ENCODE results near the gene STUB1.

STUB1 gene

DNA sequence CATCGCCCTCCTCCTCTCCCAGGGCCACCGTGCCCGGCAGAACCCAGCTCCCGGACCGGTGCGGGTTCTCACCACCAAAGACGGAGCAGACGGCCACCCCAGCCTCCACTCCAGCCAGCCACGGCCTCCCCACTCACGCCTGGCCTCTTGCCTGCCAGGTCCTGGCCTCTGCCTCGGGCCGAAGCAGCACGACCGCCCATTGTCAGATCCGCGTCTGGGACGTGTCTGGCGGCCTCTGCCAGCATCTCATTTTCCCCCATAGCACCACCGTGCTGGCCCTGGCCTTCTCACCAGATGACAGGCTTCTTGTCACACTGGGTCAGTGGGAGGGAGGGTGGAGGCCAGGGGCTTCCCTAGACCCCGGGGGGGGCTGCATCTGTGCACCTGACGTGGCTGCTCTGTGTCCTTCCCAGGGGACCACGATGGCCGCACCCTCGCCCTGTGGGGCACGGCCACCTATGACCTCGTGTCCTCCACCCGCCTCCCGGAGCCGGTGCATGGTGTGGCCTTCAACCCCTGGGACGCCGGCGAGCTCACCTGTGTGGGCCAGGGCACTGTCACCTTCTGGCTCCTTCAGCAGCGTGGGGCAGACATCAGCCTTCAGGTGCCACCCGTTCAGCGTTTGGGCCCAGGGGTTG is 18.9 kb upstream of the STUB1 start:
- peak; percentile 4; the same call in 2 of the 3 replicates for ATAC-seq
- TF ChIP-seq, protein P1, sequence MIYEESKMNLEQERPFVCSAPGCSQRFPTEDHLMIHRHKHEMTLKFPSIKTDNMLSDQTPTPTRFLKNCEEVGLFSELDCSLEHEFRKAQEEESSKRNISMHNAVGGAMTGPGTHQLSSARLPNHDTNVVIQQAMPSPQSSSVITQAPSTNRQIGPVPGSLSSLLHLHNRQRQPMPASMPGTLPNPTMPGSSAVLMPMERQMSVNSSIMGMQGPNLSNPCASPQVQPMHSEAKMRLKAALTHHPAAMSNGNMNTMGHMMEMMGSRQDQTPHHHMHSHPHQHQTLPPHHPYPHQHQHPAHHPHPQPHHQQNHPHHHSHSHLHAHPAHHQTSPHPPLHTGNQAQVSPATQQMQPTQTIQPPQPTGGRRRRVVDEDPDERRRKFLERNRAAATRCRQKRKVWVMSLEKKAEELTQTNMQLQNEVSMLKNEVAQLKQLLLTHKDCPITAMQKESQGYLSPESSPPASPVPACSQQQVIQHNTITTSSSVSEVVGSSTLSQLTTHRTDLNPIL (CRISPR knock-in tag; IDR thresholded peaks at IDR 0.05; ENCODE audit: low read depth): no peak
- TF ChIP-seq ESRRG (CRISPR knock-in tag; IDR thresholded peaks at IDR 0.05): no peak
- TF ChIP-seq, protein P2, sequence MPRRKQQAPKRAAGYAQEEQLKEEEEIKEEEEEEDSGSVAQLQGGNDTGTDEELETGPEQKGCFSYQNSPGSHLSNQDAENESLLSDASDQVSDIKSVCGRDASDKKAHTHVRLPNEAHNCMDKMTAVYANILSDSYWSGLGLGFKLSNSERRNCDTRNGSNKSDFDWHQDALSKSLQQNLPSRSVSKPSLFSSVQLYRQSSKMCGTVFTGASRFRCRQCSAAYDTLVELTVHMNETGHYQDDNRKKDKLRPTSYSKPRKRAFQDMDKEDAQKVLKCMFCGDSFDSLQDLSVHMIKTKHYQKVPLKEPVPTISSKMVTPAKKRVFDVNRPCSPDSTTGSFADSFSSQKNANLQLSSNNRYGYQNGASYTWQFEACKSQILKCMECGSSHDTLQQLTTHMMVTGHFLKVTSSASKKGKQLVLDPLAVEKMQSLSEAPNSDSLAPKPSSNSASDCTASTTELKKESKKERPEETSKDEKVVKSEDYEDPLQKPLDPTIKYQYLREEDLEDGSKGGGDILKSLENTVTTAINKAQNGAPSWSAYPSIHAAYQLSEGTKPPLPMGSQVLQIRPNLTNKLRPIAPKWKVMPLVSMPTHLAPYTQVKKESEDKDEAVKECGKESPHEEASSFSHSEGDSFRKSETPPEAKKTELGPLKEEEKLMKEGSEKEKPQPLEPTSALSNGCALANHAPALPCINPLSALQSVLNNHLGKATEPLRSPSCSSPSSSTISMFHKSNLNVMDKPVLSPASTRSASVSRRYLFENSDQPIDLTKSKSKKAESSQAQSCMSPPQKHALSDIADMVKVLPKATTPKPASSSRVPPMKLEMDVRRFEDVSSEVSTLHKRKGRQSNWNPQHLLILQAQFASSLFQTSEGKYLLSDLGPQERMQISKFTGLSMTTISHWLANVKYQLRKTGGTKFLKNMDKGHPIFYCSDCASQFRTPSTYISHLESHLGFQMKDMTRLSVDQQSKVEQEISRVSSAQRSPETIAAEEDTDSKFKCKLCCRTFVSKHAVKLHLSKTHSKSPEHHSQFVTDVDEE (CRISPR knock-in tag; IDR thresholded peaks at IDR 0.05): no peak
- no peak for TF ChIP-seq ARNTL (CRISPR knock-in tag; IDR thresholded peaks at IDR 0.05; ENCODE audit: borderline replicate concordance, low read depth)
- TF ChIP-seq SNAI2 (CRISPR knock-in tag; IDR thresholded peaks at IDR 0.05): no peak
- TF ChIP-seq RARB (CRISPR knock-in tag; IDR thresholded peaks at IDR 0.05): no peak

DNA sequence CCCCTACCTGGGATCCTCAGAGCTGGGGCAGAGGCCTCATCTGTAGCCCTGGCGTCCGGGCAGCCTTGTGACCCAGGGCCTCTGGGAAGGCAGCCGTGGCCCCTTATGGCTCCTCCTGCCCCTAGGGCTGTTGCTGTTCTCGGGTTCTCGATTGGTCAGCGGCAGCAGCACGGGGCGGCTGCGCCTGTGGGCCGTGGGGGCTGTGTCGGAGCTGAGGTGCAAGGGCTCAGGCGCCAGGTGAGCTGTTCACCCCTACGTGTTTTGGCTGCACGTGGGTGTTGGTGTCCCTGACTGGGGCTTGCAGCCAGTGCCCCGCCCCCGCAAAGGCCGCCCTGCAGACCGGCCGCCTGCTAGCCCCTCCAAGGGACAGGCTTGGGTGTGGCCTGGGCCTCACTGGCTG is 18.1 kb upstream of the STUB1 start:
- TF ChIP-seq ZNF70 (CRISPR knock-in tag; IDR thresholded peaks at IDR 0.05): no peak
- no peak for TF ChIP-seq OSR1 (CRISPR knock-in tag; IDR thresholded peaks at IDR 0.05)
- TF ChIP-seq TOX (CRISPR knock-in tag; IDR thresholded peaks at IDR 0.05; ENCODE audit: borderline replicate concordance): no peak
- no peak for TF ChIP-seq TCF4 (CRISPR knock-in tag; IDR thresholded peaks at IDR 0.05; ENCODE audit: borderline replicate concordance)
- TF ChIP-seq ARNTL (CRISPR knock-in tag; IDR thresholded peaks at IDR 0.05; ENCODE audit: borderline replicate concordance, low read depth): no peak
- TF ChIP-seq, protein P3, sequence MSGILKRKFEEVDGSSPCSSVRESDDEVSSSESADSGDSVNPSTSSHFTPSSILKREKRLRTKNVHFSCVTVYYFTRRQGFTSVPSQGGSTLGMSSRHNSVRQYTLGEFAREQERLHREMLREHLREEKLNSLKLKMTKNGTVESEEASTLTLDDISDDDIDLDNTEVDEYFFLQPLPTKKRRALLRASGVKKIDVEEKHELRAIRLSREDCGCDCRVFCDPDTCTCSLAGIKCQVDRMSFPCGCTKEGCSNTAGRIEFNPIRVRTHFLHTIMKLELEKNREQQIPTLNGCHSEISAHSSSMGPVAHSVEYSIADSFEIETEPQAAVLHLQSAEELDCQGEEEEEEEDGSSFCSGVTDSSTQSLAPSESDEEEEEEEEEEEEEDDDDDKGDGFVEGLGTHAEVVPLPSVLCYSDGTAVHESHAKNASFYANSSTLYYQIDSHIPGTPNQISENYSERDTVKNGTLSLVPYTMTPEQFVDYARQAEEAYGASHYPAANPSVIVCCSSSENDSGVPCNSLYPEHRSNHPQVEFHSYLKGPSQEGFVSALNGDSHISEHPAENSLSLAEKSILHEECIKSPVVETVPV (CRISPR knock-in tag; IDR thresholded peaks at IDR 0.05): no peak
- TF ChIP-seq ZFP3 (CRISPR knock-in tag; IDR thresholded peaks at IDR 0.05): no peak
- TF ChIP-seq SNAI2 (CRISPR knock-in tag; IDR thresholded peaks at IDR 0.05): no peak
- no peak for TF ChIP-seq CSDC2 (CRISPR knock-in tag; IDR thresholded peaks at IDR 0.05)
- TF ChIP-seq ISL1 (CRISPR knock-in tag; IDR thresholded peaks at IDR 0.05): no peak
- no peak for TF ChIP-seq BACH2 (CRISPR knock-in tag; IDR thresholded peaks at IDR 0.05; ENCODE audit: borderline replicate concordance)
- TF ChIP-seq, protein P4, sequence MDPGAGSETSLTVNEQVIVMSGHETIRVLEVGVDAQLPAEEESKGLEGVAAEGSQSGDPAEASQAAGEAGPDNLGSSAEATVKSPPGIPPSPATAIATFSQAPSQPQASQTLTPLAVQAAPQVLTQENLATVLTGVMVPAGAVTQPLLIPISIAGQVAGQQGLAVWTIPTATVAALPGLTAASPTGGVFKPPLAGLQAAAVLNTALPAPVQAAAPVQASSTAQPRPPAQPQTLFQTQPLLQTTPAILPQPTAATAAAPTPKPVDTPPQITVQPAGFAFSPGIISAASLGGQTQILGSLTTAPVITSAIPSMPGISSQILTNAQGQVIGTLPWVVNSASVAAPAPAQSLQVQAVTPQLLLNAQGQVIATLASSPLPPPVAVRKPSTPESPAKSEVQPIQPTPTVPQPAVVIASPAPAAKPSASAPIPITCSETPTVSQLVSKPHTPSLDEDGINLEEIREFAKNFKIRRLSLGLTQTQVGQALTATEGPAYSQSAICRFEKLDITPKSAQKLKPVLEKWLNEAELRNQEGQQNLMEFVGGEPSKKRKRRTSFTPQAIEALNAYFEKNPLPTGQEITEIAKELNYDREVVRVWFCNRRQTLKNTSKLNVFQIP (CRISPR knock-in tag; IDR thresholded peaks at IDR 0.05; ENCODE audit: borderline replicate concordance, low read depth): no peak
- no peak for TF ChIP-seq ESRRG (CRISPR knock-in tag; IDR thresholded peaks at IDR 0.05)
- TF ChIP-seq ZNF565 (CRISPR knock-in tag; conservative IDR thresholded peaks at IDR 0.05; ENCODE audit: low read depth): no peak
- TF ChIP-seq ZNF8 (CRISPR knock-in tag; IDR thresholded peaks at IDR 0.05): no peak
- TF ChIP-seq ZFP30 (CRISPR knock-in tag; IDR thresholded peaks at IDR 0.05): no peak
- ATAC-seq: no peak

DNA sequence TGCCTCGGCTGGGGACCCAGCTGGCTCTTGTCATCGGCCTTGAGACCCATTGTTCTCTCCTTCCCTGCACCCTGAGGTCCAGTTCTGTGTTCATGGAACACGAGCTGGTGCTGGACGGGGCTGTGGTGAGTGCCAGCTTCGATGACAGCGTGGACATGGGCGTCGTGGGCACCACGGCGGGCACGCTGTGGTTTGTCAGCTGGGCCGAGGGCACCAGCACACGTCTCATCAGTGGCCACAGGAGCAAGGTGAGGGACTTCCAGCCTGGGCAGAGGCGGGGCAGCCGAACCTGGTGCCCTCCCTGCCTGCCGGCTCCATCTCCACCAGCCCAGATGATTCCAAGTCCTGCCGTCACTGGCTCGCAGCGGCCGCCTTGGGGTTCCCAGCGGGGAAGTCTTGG is 17.6 kb upstream of the STUB1 start:
- no peak for ATAC-seq
- TF ChIP-seq OSR1 (CRISPR knock-in tag; IDR thresholded peaks at IDR 0.05) (no peak), SNAI2 (CRISPR knock-in tag; IDR thresholded peaks at IDR 0.05) (no peak), PPARA (CRISPR knock-in tag; IDR thresholded peaks at IDR 0.05; ENCODE audit: borderline replicate concordance) (no peak), ZFP30 (CRISPR knock-in tag; IDR thresholded peaks at IDR 0.05) (no peak), TOX (CRISPR knock-in tag; IDR thresholded peaks at IDR 0.05; ENCODE audit: borderline replicate concordance) (no peak), ZNF565 (CRISPR knock-in tag; conservative IDR thresholded peaks at IDR 0.05; ENCODE audit: low read depth) (no peak), ARNTL (CRISPR knock-in tag; IDR thresholded peaks at IDR 0.05; ENCODE audit: borderline replicate concordance, low read depth) (no peak), ISL1 (CRISPR knock-in tag; IDR thresholded peaks at IDR 0.05) (no peak), ZNF8 (CRISPR knock-in tag; IDR thresholded peaks at IDR 0.05) (no peak), GLIS3 (CRISPR knock-in tag; IDR thresholded peaks at IDR 0.05) (no peak), ZFP3 (CRISPR knock-in tag; IDR thresholded peaks at IDR 0.05) (no peak)
- TF ChIP-seq, protein P1 (CRISPR knock-in tag; IDR thresholded peaks at IDR 0.05; ENCODE audit: low read depth): no peak
- TF ChIP-seq, protein P3 (CRISPR knock-in tag; IDR thresholded peaks at IDR 0.05): no peak
- TF ChIP-seq, protein P5, sequence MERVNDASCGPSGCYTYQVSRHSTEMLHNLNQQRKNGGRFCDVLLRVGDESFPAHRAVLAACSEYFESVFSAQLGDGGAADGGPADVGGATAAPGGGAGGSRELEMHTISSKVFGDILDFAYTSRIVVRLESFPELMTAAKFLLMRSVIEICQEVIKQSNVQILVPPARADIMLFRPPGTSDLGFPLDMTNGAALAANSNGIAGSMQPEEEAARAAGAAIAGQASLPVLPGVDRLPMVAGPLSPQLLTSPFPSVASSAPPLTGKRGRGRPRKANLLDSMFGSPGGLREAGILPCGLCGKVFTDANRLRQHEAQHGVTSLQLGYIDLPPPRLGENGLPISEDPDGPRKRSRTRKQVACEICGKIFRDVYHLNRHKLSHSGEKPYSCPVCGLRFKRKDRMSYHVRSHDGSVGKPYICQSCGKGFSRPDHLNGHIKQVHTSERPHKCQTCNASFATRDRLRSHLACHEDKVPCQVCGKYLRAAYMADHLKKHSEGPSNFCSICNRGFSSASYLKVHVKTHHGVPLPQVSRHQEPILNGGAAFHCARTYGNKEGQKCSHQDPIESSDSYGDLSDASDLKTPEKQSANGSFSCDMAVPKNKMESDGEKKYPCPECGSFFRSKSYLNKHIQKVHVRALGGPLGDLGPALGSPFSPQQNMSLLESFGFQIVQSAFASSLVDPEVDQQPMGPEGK (CRISPR knock-in tag; IDR thresholded peaks at IDR 0.05; ENCODE audit: borderline replicate concordance): no peak

Data from SK-N-SH treated with all-trans-retinoic acid at 6 μM for 48 hours (cell line).